ENCODE data around the gene MCFD2.

Gene MCFD2

DNA sequence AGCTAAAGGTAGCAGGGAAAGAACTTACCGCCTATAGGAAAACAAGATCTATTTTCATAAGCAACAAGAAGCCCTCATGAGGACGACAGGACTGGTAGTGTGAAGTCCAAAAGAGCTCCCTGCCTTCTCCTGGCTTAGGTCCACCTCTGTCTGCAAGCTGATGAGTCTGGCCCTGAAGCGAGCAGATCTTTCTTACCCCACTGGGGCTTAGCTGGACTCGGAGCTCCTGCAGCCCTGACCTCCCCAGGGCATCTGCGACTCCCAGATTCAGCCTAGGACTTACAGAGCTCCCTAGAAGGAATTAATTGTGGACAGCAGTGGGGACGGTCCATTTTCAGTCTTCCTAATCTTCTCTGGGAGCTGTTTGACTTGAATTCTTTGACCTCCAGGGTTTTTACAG is 53.7 kb downstream of the MCFD2 start:
- H3K36me3 ChIP-seq (ENCODE audit: low read depth): no peaks in the 10 kb centered on the region
- H3K27me3 ChIP-seq (ENCODE audit: insufficient read depth, poor library complexity, severe bottlenecking): no peaks in the 10 kb centered on the region
- ATAC-seq (ENCODE audit: low read depth): no peak
- H3K27ac ChIP-seq (ENCODE audit: poor library complexity, severe bottlenecking): no peak overlapping the region
- TF ChIP-seq, protein P1, sequence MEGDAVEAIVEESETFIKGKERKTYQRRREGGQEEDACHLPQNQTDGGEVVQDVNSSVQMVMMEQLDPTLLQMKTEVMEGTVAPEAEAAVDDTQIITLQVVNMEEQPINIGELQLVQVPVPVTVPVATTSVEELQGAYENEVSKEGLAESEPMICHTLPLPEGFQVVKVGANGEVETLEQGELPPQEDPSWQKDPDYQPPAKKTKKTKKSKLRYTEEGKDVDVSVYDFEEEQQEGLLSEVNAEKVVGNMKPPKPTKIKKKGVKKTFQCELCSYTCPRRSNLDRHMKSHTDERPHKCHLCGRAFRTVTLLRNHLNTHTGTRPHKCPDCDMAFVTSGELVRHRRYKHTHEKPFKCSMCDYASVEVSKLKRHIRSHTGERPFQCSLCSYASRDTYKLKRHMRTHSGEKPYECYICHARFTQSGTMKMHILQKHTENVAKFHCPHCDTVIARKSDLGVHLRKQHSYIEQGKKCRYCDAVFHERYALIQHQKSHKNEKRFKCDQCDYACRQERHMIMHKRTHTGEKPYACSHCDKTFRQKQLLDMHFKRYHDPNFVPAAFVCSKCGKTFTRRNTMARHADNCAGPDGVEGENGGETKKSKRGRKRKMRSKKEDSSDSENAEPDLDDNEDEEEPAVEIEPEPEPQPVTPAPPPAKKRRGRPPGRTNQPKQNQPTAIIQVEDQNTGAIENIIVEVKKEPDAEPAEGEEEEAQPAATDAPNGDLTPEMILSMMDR (IDR thresholded peaks at IDR 0.05; ENCODE audit: poor library complexity, severe bottlenecking): no peak
- no peak for DNase-seq (ENCODE audit: low spot score)
- H3K4me3 ChIP-seq (ENCODE audit: severe bottlenecking): no peak overlapping the region
- peaks cover 11% of the 10 kb centered on the region for H3K9me3 ChIP-seq (ENCODE audit: severe bottlenecking)
- H3K4me1 ChIP-seq (ENCODE audit: insufficient read depth, poor library complexity, severe bottlenecking): peaks cover 21% of the 10 kb centered on the region

DNA sequence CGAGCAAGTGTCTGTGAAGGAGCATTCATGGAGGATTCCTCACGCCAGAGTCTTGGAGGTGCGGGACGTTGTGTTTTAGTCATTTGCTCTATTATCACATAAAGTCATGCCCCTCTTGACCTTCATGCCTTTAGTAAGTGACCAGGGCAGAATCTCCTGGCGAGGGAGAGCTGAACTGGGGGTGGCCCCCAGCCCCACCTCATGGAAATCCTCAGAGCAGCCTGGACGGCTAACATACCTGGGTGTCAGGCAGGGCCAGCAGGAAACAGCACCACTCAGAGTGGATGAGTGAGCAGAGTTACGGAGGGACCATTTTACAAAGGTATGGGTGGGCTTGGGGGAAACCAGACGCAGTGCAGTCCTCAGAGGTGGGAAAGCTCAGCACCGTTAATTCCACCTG is 56.1 kb downstream of the MCFD2 start:
- ATAC-seq (ENCODE audit: low read depth): no peak
- Histone ChIP-seq H3K36me3 (ENCODE audit: low read depth) (no peaks in the 10 kb centered on the region), H3K4me3 (ENCODE audit: severe bottlenecking) (no peak overlapping the region), H3K9me3 (ENCODE audit: severe bottlenecking) (peaks cover 3% of the 10 kb centered on the region), H3K27ac (ENCODE audit: poor library complexity, severe bottlenecking) (peak overlapping the region; percentile 100), H3K27me3 (ENCODE audit: insufficient read depth, poor library complexity, severe bottlenecking) (no peaks in the 10 kb centered on the region), H3K4me1 (ENCODE audit: insufficient read depth, poor library complexity, severe bottlenecking) (peaks cover 41% of the 10 kb centered on the region)
- TF ChIP-seq, protein P1 (IDR thresholded peaks at IDR 0.05; ENCODE audit: poor library complexity, severe bottlenecking): no peak
- no peak for DNase-seq (ENCODE audit: low spot score)

DNA sequence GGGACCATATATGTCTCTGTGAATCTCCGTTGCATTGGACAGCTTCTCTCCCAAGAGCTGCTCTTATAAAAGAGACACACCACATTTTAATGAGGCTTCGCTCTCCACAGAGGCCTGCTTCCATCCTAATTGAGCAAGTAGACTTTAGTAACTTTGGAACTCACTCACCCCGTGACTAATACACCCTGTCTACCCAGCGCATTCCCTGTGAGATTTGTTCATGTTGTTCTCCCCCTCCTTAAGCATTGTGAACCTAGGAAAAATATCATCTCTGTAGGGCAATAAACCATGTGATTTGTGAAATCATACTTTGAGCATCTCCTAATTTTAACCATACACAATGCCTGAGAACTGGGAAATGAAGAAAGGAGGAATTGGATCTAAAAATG is 56.9 kb downstream of the MCFD2 start:
- no peak for ATAC-seq (ENCODE audit: low read depth)
- Histone ChIP-seq H3K4me3 (ENCODE audit: severe bottlenecking) (no peak overlapping the region), H3K27ac (ENCODE audit: poor library complexity, severe bottlenecking) (peak overlapping the region; percentile 100), H3K9me3 (ENCODE audit: severe bottlenecking) (no peaks in the 10 kb centered on the region), H3K36me3 (ENCODE audit: low read depth) (no peaks in the 10 kb centered on the region), H3K4me1 (ENCODE audit: insufficient read depth, poor library complexity, severe bottlenecking) (peaks cover 45% of the 10 kb centered on the region), H3K27me3 (ENCODE audit: insufficient read depth, poor library complexity, severe bottlenecking) (no peaks in the 10 kb centered on the region)
- TF ChIP-seq, protein P1 (IDR thresholded peaks at IDR 0.05; ENCODE audit: poor library complexity, severe bottlenecking): no peak
- DNase-seq (ENCODE audit: low spot score): no peak

DNA sequence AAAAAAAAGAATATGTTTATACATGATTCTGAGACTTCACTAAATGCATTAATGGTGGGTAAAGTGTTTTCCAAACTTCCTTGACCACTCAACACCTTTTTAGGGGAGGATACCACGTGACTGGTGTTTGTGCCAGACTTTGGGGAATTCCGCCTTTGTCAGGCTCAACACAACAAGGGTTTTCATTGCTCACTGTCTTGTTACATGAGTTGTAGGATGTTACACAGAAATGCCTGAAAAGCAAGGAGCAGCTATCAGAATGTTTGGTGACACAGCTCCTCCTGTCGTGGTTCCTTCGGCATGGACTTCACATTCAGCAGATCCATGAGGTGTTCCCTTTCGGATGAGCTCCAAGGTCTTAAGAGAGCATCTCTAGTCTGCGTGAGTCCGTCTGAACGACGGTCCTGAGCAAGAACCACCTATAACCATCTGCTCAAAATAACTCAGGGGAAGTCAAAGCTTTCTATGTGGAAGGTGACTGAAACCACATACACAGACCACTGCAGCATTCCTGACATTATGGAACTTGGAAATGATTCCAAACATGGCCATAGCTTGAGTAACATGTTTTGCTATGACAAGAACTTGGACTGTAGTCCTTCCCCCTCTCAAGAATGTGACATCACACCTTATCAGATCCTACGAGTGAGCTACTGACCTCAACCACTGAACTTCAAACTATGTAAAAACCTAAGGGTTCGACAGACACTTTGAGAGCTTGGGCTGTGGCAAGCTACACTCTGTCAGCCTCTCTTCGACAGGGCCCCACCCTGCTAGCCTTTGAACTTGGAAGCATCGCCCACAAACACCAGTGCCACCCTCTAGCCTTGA is 57.5 kb downstream of the MCFD2 start:
- no peaks in the 10 kb centered on the region for H3K36me3 ChIP-seq (ENCODE audit: low read depth)
- no peak overlapping the region for H3K4me3 ChIP-seq (ENCODE audit: severe bottlenecking)
- ATAC-seq (ENCODE audit: low read depth) (no peak), DNase-seq (ENCODE audit: low spot score) (no peak)
- TF ChIP-seq, protein P1 (IDR thresholded peaks at IDR 0.05; ENCODE audit: poor library complexity, severe bottlenecking): no peak
- peaks cover 45% of the 10 kb centered on the region for H3K4me1 ChIP-seq (ENCODE audit: insufficient read depth, poor library complexity, severe bottlenecking)
- H3K27ac ChIP-seq (ENCODE audit: poor library complexity, severe bottlenecking): peak overlapping the region; percentile 100
- H3K9me3 ChIP-seq (ENCODE audit: severe bottlenecking): no peaks in the 10 kb centered on the region
- no peaks in the 10 kb centered on the region for H3K27me3 ChIP-seq (ENCODE audit: insufficient read depth, poor library complexity, severe bottlenecking)

DNA sequence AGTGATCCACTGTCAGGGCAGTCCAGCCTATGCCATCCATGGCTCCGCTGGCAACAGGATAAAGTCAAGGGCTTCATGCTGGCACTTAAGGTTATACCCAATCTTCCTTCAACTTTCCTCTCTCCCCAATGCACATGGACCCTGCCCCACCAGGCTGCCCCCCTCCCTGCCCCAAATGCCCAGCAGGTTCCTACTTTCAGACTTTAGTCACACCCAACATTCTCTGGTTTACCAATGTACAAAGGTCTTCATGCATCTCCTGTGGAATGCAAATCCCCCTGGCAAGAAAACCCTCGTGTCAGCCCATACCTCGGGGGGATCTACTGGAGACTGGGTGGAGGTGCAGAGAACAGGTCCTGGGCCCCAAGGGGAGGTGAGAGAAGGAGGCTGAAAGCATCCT is 59.3 kb downstream of the MCFD2 start:
- Histone ChIP-seq H3K4me3 (ENCODE audit: severe bottlenecking) (no peak overlapping the region), H3K9me3 (ENCODE audit: severe bottlenecking) (no peaks in the 10 kb centered on the region), H3K27ac (ENCODE audit: poor library complexity, severe bottlenecking) (peak overlapping the region; percentile 100), H3K4me1 (ENCODE audit: insufficient read depth, poor library complexity, severe bottlenecking) (peaks cover 46% of the 10 kb centered on the region), H3K27me3 (ENCODE audit: insufficient read depth, poor library complexity, severe bottlenecking) (no peaks in the 10 kb centered on the region), H3K36me3 (ENCODE audit: low read depth) (no peaks in the 10 kb centered on the region)
- TF ChIP-seq, protein P1 (IDR thresholded peaks at IDR 0.05; ENCODE audit: poor library complexity, severe bottlenecking): no peak
- ATAC-seq (ENCODE audit: low read depth): no peak
- peak; percentile 36 for DNase-seq (ENCODE audit: low spot score)
